GM18870 (cell line): ENCODE measurements around the gene KDM4C.
A peak's percentile ranks its signal among the peaks of the same experiment; 100 is the strongest.
"Not testable (repeated sequence)": the region's sequence is repeated elsewhere in the genome, so short reads cannot be mapped to it uniquely, and the experiment has no call there.

Experiments
- ATAC-seq: cut with Tn5 transposase; IDR thresholded peaks from one replicate; pipeline ENCODE4 v1.9.1; 2021; ENCODE audit warnings: moderate library complexity; ENCODE audit not compliant: unreplicated experiment

KDM4C gene

GRCh38 chr9:6927838-6928237 is 170.1 kb downstream of the KDM4C start:
- no peak for ATAC-seq

DNA sequence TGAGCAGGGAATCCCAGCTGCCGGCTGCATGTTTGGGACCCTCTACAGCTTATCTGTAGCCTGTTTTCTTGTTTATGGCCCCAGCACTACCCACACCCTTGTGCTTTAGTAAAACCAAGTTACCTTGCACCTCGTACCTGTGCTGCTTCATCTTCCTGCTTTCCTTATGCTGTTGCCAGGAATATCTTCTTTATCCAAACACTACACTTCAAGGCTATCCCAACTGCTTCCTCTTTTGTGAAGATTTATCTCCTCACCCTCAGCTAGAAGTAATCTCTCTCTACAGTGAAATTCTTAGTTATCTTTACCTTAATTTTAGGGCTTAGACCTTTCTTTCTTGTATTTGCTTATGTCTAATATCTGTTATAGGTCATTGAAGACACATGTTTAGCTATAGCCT is 171.1 kb downstream of the KDM4C start:
- ATAC-seq, result no peak

GRCh38 chr9:6929441-6930215 is 171.9 kb downstream of the KDM4C start:
- peak; percentile 42 for ATAC-seq

GRCh38 chr9:6930827-6931226 is 173.1 kb downstream of the KDM4C start:
- no peak for ATAC-seq

- peak; percentile 77 for ATAC-seq
Observed at GRCh38 chr9:6931913-6932312, 174.1 kb downstream of the KDM4C start.

DNA sequence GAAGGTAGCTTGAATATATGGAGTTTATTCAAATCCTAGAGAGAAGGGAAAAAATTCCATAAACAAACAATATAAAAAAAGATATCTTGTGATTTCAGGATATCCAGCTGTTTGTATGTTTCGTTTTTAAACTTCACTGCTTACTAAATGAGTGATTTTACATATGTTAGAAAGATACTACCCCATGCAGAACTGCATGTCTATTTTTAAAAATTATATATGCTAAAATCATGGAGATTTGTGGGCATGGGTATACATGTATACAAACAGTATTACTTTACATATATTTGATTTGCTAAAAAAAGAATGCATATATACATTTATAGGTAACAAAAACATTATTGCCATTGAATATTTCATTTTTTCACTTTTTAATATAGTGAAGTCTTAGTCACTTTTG is 178.3 kb downstream of the KDM4C start:
- ATAC-seq, result no peak

DNA sequence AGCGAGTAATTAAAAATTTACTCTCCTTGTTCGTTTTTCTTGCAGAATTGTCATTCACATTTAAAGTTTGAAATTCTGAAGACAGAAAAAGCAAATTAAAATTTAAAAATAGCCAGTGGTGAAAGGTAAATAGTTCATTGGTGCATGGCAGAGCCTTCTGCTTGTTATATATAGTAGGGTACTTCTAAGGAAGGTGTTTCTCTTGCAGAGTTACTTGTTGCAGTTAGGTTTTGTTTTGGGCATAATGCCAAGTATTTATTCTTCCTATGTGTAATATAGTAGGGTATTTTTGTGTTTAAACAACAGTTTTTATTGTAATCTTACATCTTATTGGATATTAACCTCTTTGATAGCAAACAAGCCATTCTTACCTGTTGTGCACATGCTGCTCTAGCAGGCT is 179.4 kb downstream of the KDM4C start:
- no peak for ATAC-seq

GRCh38 chr9:6938447-6938846 is 180.7 kb downstream of the KDM4C start:
- ATAC-seq, result no peak

DNA sequence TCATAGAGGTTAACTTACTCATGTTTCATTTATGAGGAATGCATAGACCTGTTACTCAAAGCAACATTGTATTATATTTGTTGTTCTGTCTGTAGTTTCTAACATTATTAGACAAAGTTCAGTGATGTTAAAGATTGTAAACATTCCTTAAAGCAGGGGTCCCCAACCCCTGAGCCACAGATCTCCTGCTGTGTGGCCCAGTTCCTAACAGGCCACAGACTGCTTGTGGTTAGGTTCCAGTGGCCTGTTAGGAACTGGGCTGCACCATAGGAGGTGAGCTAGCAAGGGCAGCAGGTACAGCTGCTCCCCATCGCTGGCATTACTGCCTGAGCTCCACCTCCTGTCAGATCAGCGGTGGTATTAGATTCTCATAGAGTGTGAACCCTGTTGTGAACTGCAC is 181.1 kb downstream of the KDM4C start:
- no peak for ATAC-seq

- ATAC-seq, result no peak
Observed at GRCh38 chr9:6941501-6941900, 183.7 kb downstream of the KDM4C start.

DNA sequence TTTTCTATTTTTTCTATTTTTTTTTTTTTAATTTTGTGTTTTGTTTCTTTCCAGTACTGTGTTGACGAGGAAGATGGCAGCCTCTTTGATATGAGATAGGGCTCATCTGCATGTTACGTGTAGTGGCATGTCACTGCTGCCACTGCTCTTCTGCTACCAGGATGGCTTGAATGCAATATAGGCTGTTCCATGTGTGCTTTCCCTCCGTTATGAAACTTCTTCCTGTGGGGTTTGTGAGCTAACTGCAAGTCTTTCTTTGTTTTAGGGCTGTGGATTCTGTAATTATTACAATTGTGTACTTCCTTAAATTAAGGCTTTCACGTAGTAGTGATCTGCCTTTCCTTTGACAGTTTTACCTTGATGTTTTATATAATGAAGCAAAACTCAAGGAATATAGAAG is 184.6 kb downstream of the KDM4C start:
- ATAC-seq, result no peak

GRCh38 chr9:6943293-6943692 is 185.5 kb downstream of the KDM4C start:
- no peak for ATAC-seq

GRCh38 chr9:6944093-6944551 is 186.3 kb downstream of the KDM4C start:
- no peak for ATAC-seq

DNA sequence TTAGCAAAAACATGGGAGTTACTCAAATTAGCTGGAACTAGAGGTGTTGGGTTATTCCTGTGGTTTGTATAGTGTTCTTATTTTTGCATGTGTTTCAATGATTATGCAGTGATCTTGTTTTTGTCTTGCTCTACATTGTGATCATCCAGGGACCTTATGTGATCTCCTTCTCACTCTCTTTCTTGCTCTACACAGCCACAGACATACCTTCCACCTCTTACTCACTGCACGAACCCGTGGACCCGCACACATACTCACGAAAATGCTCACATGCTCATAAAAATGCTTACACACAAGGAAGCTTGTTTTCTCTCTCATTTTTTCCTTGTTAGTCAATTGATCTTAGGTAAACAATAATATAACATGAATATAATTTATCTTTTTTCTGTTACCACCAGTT is 187.1 kb downstream of the KDM4C start:
- ATAC-seq, result no peak

GRCh38 chr9:6945816-6946215 is 188.0 kb downstream of the KDM4C start:
- no peak for ATAC-seq

DNA sequence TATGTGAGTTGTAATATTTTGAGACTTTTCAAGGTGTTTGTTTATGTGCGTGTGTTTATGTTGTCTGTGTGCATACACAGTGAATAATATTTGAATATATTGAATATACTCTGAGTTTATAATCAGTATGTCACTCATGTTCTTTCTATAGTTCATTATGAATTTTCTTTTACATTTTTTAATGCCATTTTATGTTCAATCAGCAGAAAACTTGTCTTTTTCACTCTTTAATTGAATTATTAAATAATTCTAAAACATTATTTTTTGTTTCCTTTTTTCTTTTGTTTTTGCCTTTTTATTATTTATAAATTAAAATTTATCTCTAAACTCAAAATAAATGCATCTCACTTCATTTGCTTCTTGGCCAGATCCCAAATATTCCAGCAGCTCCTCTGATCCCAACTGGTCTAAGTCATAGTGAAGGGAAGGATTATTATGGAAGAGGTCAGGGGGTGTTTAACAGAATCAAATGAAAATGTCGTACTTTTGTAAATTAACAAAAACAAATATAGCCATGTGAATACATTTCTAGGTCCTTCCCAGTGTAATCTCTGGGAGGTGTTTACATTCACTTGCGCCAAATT is 188.9 kb downstream of the KDM4C start:
- no peak for ATAC-seq

DNA sequence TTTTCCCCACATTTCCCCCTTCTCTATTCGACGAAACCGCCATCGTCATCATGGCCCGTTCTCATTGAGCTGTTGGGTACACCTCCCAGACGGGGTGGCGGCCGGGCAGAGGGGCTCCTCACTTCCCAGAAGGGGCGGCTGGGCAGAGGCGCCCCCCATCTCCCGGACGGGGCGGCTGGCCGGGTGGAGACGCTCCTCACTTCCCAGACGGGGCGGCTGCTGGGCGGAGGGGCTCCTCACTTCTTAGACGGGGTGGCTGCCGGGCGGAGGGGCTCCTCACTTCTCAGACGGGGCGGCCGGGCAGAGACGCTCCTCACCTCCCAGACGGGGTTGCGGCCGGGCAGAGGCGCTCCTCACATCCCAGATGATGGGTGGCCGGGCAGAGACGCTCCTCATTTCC is 191.1 kb downstream of the KDM4C start:
- ATAC-seq, result not testable (repeated sequence)

- ATAC-seq, result peak; percentile 66
Observed at GRCh38 chr9:6955251-6955921, 197.6 kb downstream of the KDM4C start.

DNA sequence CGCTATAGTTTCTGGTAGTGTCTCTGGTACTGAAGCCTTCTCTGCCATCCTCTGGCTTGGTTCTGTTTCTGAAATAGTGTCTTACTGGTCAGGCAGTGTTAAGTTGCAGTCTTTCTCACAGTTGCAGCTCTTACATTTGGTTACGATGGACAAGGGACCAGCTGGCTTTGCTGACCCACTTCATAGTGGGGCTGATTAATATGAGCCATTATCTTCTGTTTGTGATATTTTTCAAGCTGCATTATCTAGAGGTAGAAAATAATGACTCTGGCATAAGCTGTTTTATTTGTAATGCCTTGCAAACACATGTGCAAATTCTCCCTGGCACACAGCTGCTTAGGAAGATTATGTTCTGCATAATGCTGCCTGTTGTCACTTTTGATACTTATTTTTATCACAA is 199.1 kb downstream of the KDM4C start:
- ATAC-seq, result no peak

- no peak for ATAC-seq
Observed at GRCh38 chr9:6959270-6960000, 201.7 kb downstream of the KDM4C start.

DNA sequence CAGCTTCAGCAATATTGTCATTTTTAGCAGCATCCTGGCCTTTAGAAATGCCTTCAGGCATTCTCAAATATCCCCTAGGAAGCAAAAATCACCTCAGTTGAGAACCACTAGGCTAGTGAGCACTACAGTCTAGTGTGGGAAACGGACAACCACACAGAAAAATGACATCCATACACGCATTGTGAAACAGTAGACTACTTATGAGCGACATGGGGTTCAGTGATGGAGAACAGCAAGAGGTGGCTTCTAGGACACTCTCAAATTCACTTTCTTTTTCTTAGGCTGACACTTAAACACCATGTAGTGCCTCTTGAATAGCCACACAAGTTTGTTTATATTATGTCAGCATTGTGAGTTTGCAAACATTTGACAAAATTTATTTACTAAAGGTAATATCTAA is 203.0 kb downstream of the KDM4C start:
- ATAC-seq, result peak; percentile 42
